ENCODE data around the gene METTL16.

DNA sequence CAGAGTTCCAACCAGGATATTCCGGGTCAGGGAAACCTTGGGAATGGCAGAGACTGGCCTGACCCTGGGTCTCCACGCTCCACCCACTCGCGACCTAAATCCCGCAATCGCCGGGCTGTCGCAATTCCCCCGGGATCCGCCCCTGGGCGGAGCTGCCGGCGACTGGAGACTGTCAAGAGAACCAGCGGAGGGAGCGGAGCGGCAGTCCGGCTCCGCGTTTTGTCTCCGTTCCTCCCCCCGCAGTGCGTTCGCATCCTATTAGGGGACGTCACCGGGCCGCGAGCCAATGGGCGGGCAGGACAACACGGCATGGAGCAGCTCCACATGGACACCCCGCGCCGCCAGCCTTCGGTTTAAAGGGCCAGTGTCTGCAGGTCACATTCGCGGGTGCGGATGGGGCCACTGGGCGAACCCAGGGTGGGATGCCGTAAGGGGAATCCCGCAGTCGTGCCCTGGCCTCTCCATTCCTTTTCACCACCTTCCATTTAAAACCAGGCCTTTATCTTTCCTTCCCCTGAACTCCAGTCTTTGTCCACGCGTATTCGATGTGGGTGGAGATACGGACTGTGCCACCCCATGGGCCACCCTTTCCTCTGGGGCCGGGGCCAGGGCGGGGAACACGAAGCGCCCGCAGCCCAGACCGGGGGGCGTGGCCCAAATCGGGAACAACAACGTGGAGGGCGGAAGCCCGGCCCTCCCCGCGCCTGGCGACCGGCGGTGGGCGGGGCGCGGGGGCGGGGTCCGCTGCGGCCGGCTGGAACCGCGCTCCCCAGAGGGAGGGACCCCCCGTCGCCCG, 110.1 kb downstream of the METTL16 start:
- TF ChIP-seq, protein P1, sequence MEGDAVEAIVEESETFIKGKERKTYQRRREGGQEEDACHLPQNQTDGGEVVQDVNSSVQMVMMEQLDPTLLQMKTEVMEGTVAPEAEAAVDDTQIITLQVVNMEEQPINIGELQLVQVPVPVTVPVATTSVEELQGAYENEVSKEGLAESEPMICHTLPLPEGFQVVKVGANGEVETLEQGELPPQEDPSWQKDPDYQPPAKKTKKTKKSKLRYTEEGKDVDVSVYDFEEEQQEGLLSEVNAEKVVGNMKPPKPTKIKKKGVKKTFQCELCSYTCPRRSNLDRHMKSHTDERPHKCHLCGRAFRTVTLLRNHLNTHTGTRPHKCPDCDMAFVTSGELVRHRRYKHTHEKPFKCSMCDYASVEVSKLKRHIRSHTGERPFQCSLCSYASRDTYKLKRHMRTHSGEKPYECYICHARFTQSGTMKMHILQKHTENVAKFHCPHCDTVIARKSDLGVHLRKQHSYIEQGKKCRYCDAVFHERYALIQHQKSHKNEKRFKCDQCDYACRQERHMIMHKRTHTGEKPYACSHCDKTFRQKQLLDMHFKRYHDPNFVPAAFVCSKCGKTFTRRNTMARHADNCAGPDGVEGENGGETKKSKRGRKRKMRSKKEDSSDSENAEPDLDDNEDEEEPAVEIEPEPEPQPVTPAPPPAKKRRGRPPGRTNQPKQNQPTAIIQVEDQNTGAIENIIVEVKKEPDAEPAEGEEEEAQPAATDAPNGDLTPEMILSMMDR (IDR thresholded peaks at IDR 0.05) = no peak
- no peak for TF ChIP-seq EZH2 (IDR thresholded peaks at IDR 0.05; ENCODE audit: borderline replicate concordance, insufficient read depth, low read depth, low read length, poor library complexity, severe bottlenecking)

Measured in B cell (primary cell).